HG03521 (cell line): ENCODE data around the gene ATP8B1.
"Not testable (repeated sequence)": the region's sequence is repeated elsewhere in the genome, so short reads cannot be mapped to it uniquely, and the experiment has no call there.

ENCODE experiments used
- ATAC-seq: cut with Tn5 transposase; IDR thresholded peaks from one replicate; pipeline ENCODE4 v1.9.1; 2021; ENCODE audit warnings: mild to moderate bottlenecking, moderate library complexity; ENCODE audit not compliant: unreplicated experiment

Gene ATP8B1

DNA sequence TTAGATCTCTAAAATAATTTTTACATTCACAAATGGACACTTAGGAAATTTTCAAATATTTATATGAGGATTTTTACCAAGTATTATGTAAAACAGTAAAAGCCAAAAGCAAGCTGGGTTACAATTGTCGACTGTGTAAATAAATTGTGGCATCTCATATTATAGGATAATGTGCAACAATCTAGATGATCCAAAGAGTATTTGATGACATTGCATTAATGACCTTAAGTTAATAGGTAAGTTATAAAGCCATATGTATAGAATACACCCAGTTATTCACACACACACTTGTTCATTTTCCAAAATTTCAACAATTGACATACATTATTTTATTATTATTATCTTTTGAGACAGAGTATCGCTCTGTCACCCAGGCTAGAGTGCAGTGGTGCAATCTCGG, 69.3 kb downstream of the ATP8B1 start:
- no peak for ATAC-seq

GRCh38 chr18:57730146-57730545, 73.0 kb downstream of the ATP8B1 start:
- ATAC-seq, result no peak

DNA sequence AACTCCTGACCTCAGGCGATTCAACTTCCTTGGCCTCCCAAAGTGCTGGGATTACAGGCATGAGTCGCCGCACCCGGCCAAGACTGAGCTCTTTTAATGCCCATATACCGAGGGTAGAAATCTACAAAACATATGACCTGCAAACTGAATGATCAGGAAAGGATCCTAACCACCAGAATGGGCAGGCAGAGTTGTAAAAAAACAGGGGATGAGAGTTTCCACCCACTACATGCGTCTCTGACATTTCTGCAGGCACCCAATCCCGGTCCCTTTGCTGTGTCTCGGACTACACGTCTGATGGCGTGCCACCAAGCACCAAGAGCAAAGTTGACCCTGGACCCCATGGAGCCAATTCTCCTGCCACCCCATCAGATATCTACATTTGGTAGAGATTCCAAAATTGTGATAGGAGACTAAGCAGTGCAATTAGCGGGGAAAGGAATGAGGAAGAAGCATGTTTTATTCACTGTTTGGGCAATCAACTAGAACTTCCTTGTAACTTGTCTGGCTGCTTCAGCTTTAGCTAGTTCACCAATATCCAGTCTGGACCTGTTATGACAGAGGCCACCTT, 74.1 kb downstream of the ATP8B1 start:
- no peak for ATAC-seq

DNA sequence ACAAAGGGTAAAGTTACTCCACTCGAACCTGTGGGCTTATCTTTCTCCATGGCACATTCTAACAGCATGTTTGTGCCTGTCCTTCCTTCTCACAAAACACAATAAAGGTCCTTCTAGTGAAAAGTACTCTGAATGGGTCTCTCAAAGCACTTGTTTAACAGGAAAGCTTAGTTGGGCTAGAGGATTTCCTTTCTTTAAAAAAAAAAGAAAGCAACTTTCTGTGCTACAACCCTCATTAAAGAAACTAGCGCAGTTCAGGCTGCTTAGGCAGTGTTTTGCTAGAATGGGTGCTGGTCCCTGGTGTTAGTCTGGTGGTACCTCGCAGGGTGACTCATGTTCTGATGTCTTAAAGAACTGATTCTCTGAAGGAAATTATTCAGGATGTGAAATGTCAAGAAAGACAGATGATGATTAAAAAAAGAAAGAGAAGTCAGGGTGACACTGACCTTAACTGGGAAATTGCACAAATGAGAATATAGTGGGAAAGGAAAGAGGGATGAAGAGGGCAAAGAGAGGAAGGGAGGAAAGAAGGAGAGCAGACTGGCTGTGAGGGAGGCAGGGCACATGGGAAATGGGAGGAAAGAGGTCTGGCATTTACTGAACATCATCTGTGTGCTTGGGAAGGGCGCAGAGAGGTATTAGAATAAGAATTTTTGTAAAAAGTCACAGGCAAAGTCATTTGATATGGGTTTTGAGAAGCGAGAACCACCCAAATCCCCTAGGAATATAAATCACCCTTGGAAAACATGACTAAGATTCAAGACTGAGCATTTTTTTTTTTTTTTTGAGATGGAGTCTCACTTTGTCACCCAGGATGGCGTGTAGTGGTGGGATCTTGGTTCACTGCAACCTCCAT, 74.9 kb downstream of the ATP8B1 start:
- no peak for ATAC-seq

GRCh38 chr18:57719211-57719935, 83.7 kb downstream of the ATP8B1 start:
- not testable (repeated sequence) for ATAC-seq

DNA sequence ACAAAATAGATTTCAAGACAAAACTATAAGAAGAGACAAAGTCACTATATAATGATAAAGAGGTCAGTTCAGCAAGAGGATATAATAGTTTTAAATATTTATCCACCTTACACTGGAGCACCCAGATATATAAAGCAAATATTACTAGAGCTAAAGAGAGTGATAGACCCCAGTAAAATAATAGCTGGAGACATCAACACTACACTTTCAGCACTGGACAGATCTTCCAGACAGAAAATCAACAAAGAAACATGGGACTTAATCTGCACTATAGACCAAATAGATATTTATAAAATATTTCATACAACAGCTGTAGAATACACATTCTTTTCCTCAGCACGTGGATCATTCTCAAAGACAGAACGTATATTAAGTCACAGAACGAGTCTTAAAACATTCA, 86.6 kb downstream of the ATP8B1 start:
- ATAC-seq, result no peak

DNA sequence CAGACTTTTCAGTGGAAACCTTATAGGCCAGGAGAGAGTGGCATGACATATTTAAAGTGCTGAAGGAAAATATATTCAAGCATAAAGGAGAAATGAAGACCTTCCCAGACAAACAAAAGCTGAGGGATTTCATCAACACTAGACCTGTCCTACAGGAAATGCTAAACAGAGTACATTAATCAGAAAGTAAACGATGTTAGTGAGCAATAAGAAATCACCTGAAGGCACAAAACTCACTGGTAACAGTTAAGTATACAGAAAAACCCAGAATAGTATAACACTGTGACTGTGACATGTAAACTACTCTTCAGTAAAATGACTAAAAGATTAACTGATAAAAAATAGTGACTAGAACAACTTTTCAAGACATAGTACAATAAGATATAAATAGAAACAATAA, 87.4 kb downstream of the ATP8B1 start:
- ATAC-seq, result no peak

GRCh38 chr18:57715073-57715472, 88.0 kb downstream of the ATP8B1 start:
- ATAC-seq, result no peak

GRCh38 chr18:57710226-57710625, 92.9 kb downstream of the ATP8B1 start:
- ATAC-seq, result no peak

DNA sequence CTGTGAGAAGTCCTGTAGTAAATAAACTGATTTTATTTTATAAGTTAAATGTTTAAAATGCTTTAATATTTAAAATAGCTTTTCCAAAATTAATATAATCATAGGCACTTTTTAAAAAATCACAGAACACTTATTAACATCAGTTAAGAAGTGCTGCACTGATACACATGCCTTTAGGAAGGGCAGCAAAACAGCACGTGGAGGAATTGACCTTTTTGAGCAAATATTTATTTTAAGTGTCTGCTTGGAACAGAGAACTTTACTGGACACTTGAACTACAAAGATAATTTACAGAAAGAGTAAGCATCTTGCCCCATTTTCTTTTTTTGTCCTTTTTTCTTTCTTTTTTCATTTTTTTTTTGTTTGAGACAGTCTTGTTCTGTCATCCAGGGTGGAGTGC, 93.8 kb downstream of the ATP8B1 start:
- ATAC-seq, result no peak

DNA sequence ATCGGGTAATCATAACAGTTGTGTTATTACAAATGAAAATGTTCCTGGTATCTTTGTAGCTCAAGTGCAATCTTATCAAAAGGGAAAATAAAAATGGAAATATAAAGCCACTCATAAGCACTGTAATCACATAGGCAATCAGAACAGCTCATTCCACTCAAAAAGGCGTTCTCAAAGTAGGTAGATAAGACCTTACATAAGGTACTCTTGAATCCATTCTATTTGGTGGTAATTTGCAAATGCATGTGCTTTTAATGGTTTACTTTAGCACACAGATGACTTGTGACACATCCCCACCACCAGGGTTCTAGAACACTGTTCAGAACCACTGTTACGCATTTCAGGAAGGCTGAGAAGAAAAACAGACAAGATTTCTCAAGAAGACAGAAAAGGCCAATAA, 94.8 kb downstream of the ATP8B1 start:
- ATAC-seq, result no peak

- no peak for ATAC-seq
Measured at GRCh38 chr18:57705832-57706595, 97.1 kb downstream of the ATP8B1 start.

DNA sequence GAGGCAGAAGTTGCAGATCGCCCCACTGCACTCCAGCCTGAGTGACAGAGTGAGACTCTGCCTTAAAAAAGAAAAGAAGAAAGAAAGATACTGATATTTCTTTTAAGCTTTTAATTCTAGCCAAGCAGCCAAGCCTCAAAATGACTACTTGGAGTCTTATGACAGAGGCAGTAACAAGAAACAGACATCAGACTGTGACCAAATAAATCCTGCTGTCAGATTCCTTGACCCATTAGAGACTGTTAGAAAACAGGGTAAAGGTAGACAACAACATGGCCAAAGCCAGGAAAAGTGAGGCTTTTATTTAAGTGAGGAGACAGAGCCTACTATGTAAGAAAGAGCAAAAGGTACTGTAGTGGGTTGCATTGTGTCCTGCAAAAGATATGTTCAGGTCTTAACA, 98.1 kb downstream of the ATP8B1 start:
- ATAC-seq, result no peak

- ATAC-seq, result no peak
Measured at GRCh38 chr18:57698571-57699276, 104.4 kb downstream of the ATP8B1 start.

GRCh38 chr18:57697426-57697825, 105.7 kb downstream of the ATP8B1 start:
- ATAC-seq, result no peak

DNA sequence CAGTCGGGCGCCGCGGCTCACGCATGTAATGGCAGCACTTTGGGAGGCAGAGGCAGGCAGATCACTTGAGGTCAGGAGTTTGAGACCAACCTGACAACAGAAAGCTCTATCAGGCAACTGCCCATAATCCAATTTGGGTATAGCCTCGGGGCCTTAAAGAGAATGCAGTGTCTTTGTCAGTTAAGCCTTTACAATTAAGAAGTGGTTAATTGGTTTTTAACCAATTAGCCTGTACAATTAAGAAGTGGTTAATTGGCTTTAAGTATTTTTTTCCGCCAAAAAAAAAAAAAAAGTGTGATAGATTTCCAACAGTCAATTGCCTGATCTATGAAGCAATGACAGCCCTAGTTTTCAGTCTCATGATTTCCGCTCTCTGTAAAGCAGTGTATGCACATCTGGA, 106.8 kb downstream of the ATP8B1 start:
- ATAC-seq, result no peak

GRCh38 chr18:57691363-57691762, 111.8 kb downstream of the ATP8B1 start:
- no peak for ATAC-seq

GRCh38 chr18:57687970-57688369, 115.1 kb downstream of the ATP8B1 start:
- ATAC-seq, result no peak

- no peak for ATAC-seq
Measured at GRCh38 chr18:57683470-57683869, 119.6 kb downstream of the ATP8B1 start.
